ENCODE results near the gene INPP5A. TPM values are rescaled to one million over a fixed set of nuclear protein-coding genes. Genes with fewer than 3 reads are reported as not detected.
"Not testable (repeated sequence)": the region's sequence is repeated elsewhere in the genome, so short reads cannot be mapped to it uniquely, and the experiment has no call there.

Gene INPP5A
- total RNA-seq, 6 donors from 2014 or later: 28.6 to 81.7 (median 44.8) TPM

- TF ChIP-seq POLR2AphosphoS5 (IDR thresholded peaks at IDR 0.05) (no peak), CTCF (IDR thresholded peaks at IDR 0.05) (no peak), POLR2A (IDR thresholded peaks at IDR 0.05) (no peak), EP300 (IDR thresholded peaks at IDR 0.05) (no peak)
- DNase-seq (peak in 1 of 2 donors; percentile 55), ATAC-seq (ENCODE audit: low FRiP score in 2 of 2) (no peak)
- peaks cover 0 to 8% (median under 1%) of the 10 kb centered on the region in 4 donors for H3K4me1 ChIP-seq
- peaks cover 0 to 18% (median 7%) of the 10 kb centered on the region in 4 donors for H3K27me3 ChIP-seq
- no peak overlapping the region for H3K4me3 ChIP-seq
- H3K27ac ChIP-seq: no peak overlapping the region
- H3K36me3 ChIP-seq: no peaks in the 10 kb centered on the region
- H3K9me3 ChIP-seq: no peaks in the 10 kb centered on the region
- WGBS, 2 donors: 89% methylated on average over 5 of the region's 9 CpGs; no CpG with 5 or more reads in 1 of the 2 donors
Measured at GRCh38 chr10:132793213-132793612, 255.6 kb downstream of the INPP5A start.

DNA sequence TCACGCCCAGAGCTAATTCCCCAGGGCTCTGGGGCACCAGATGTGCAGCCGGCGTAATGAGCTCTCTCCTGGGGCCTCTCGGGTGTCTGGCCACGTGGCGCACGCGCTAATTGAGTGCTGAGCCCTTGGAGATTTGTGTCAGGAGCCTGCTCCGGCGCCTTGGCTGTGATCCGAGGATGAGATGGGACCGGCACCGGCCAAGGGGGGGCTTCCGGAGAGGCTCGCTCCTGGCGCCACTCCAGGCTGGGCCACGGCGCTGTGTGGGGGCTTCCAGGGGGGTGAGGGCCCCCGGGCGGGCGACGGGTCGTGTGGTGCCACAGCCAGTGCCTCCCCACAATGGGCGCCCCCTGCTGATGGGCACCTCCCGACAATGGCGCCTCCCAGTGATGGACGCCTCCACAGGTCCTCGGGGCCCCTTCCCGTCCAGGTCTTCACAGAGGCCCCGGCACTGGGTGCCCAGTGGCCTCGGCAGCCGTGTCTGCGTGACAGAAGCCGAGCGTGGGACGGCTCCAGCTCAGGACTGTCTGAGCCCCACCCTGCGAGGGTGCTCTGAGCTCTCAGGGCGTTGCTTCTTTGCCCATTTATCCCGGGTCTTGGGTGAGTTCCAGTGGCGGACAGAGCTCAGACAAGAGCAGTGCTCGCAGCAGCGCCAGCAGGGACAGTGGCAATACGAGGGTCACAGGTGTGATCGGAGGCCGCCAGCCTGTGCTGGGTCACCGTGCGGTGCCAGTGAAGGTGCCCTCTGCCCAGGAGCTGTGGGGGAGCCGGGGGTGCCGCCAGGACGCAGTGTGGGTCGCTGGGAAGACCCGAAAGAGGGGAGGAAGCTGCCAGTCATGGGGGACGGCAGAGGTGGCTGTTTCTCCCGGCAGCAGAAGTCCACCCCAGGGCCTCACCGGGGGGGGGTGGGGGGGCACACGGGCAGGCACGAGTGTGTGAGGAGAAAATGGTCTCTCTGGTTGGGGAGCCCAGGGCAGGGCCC is 256.6 kb downstream of the INPP5A start:
- peak in 1 of 2 donors; percentile 82 for DNase-seq

DNA sequence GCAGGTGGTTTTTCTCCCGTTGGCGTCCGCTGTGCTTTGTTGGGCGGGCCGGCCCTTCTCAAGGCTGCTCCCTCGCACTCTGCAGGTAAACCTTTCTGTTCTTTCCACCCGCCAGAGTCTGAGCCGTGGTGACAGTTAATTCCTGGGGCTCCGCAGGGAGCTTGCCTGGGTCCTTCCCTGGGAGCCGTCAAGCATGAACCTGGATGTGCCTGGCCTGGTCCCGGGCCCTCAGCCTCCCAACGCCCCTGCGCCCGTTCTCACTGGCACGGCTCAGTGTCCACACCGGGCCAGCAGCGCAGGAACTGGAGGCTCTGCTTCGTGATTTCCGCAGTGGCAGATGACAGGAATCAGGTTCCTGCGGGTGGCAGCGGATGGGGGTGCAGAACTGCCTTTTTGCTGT is 259.3 kb downstream of the INPP5A start:
- DNase-seq (peak in 1 of 2 donors; percentile 64), ATAC-seq (ENCODE audit: low FRiP score in 2 of 2) (no peak)
- 81 to 89% methylated on average over 5 to 21 of the region's 21 CpGs for WGBS, 2 donors
- Histone ChIP-seq H3K27me3 (no peaks in the 10 kb centered on the region), H3K4me3 (no peak overlapping the region), H3K36me3 (no peaks in the 10 kb centered on the region), H3K9me3 (peaks cover 0 to 3% (median 1%) of the 10 kb centered on the region in 4 donors), H3K27ac (no peak overlapping the region), H3K4me1 (no peaks in the 10 kb centered on the region)
- no peak for TF ChIP-seq CTCF (IDR thresholded peaks at IDR 0.05)
- no peak for TF ChIP-seq POLR2A (IDR thresholded peaks at IDR 0.05)
- TF ChIP-seq POLR2AphosphoS5 (IDR thresholded peaks at IDR 0.05): no peak
- no peak for TF ChIP-seq EP300 (IDR thresholded peaks at IDR 0.05)

More for the DNA sequence above, 256.6 kb downstream of the INPP5A start:
- no peaks in the 10 kb centered on the region for H3K4me1 ChIP-seq
- no peaks in the 10 kb centered on the region for H3K9me3 ChIP-seq
- peaks cover 0 to 9% (median 3%) of the 10 kb centered on the region in 4 donors for H3K27me3 ChIP-seq
- H3K27ac ChIP-seq: no peak overlapping the region
- TF ChIP-seq CTCF (IDR thresholded peaks at IDR 0.05) (no peak), POLR2AphosphoS5 (IDR thresholded peaks at IDR 0.05) (no peak), POLR2A (IDR thresholded peaks at IDR 0.05) (no peak), EP300 (IDR thresholded peaks at IDR 0.05) (no peak)
- 66 to 74% methylated on average over 19 to 39 of the region's 57 CpGs for WGBS, 2 donors
- ATAC-seq (ENCODE audit: low FRiP score in 2 of 2): no peak
- no peaks in the 10 kb centered on the region for H3K36me3 ChIP-seq
- H3K4me3 ChIP-seq: no peak overlapping the region

DNA sequence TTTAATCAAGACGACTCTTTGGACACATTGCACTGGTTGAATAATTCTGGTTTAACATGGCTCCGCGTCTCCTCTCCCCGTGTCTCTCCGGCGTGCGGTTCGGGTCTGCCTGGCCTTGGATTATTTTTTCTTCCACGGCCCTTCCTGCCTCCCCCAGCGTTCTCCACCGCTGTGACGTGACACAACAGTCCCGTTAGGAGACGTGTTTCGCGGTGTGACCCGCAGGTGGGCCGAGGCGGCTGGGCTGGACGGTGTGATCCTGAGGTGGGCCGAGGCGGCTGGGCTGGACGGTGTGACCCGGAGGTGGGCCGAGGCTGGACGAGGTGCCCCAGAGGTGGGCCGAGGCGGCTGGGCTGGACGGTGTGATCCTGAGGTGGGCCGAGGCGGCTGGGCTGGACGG is 260.4 kb downstream of the INPP5A start:
- not testable (repeated sequence) for H3K4me3 ChIP-seq; H3K4me1 ChIP-seq; H3K27ac ChIP-seq; H3K9me3 ChIP-seq; ATAC-seq (ENCODE audit: low FRiP score in 2 of 2); H3K36me3 ChIP-seq; H3K27me3 ChIP-seq
- DNase-seq: peak in 1 of 2 donors; percentile 70
- 88 to 90% methylated on average over 26 to 27 of the region's 32 CpGs for WGBS, 2 donors

DNA sequence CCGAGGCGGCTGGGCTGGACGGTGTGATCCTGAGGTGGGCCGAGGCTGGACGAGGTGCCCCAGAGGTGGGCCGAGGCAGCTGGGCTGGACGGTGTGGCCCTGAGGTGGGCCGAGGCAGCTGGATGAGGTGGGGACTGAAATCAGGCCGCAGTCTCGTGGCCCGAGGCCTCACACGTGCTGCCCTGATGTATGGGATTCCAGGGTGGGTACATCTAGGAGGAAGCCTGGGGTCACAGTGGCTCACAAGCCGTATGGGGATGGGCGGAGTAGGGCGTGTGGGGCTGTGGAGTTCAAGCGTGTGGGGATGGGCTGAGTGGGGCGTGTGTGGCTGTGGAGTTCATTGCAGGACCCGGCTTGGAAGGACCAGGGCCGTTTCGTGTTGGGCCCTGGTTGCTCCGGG is 260.8 kb downstream of the INPP5A start:
- H3K36me3 ChIP-seq: no peaks in the 10 kb centered on the region
- TF ChIP-seq POLR2AphosphoS5 (IDR thresholded peaks at IDR 0.05): no peak
- TF ChIP-seq POLR2A (IDR thresholded peaks at IDR 0.05): no peak
- TF ChIP-seq EP300 (IDR thresholded peaks at IDR 0.05): no peak
- no peak for TF ChIP-seq CTCF (IDR thresholded peaks at IDR 0.05)
- ATAC-seq (ENCODE audit: low FRiP score in 2 of 2) (no peak), DNase-seq (peak in 1 of 2 donors; percentile 78)
- no peaks in the 10 kb centered on the region for H3K4me1 ChIP-seq
- WGBS, 2 donors: 84 to 91% methylated on average over 13 to 20 of the region's 21 CpGs
- H3K27me3 ChIP-seq: no peaks in the 10 kb centered on the region
- H3K27ac ChIP-seq: no peak overlapping the region
- peaks cover 0 to 6% (median 3%) of the 10 kb centered on the region in 4 donors for H3K9me3 ChIP-seq
- no peak overlapping the region for H3K4me3 ChIP-seq

Data from upper lobe of left lung (tissue), 6 donors.